ENCODE results near the gene TENM3.

TENM3 gene

DNA sequence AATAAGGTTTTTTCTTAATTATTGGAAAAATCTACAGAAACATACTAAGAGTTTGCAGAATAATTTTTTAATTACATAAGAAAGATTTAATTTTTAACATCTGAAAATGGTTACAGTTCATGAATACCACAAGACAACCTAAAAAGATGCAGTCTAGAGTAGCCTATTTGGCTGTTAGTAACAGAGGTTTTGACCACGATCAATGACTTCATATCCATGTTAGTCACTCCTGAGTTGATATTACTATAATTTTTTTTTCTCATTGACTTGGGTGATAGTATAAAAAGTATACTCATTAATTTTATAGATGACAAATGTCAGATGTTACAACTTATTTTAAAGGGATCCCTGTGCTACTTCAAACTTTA, 401.5 kb downstream of the TENM3 start:
- DNase-seq, result no peak

DNA sequence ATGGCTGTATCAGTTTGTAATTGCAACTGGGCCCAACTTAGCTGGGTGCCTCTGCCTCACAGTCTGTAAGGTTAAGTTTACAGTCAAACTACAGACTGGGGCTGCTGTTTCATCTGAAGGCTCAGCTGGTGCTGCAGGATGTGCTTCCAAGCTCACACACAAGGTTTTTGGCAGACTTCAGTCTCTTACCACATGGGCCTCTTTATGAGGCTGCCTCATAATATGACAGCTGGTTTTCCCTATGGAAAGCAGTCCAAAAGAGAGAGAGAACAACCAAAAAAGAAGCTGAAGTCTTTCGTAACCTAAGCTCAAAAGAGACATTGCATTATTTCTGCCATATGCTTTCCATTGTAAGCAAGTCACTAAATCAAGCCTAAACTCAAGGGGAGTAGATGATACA, 402.3 kb downstream of the TENM3 start:
- DNase-seq, result no peak

DNA sequence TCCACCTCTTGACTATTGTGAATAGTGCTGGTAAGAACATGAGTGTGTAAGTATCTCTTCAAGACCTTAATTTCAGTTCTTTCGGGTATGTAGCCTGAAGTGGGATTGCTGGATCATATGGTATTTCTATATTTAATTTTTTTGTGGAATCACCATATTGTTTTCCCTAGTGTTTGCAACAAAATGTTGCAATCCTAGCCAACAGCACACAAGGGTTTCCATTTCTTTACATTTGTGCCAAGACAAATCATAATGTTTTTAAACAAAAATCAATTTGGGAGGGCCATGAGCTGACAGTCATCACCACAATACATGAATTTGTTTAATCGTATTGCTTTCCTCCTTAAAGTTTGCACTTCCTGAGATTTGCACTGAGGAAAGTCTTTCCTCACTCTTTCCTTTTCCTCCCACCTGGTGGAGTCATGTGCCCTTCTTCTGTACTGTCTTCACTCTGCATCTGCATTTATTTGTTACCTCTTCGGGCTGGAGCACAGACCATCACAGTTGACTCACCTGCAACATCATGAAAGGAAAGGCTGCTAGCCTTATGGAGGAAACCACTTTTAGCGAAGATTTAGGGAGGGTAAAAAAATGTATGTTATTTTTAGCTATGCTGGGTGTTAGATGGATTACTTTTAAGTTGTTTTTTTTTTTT, 404.6 kb downstream of the TENM3 start:
- no peak for DNase-seq

DNA sequence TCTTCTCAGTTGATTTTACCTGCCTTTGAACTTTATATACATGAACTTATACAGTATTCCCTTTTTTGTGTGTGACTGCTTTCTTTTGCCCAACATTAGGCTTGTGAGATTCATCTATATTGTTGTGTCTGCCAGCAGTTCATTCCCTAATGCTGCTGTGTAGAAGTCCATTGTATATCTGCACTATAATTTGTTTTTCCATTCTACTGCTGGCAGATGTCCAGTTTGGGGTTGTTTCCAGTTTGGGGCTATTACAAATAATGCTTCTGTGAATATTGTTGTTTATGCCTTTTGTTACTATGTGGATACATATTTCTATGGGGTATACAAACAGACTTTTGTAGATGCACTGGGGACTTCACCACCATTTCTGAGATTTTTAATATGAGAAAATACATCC, 405.6 kb downstream of the TENM3 start:
- no peak for DNase-seq

DNA sequence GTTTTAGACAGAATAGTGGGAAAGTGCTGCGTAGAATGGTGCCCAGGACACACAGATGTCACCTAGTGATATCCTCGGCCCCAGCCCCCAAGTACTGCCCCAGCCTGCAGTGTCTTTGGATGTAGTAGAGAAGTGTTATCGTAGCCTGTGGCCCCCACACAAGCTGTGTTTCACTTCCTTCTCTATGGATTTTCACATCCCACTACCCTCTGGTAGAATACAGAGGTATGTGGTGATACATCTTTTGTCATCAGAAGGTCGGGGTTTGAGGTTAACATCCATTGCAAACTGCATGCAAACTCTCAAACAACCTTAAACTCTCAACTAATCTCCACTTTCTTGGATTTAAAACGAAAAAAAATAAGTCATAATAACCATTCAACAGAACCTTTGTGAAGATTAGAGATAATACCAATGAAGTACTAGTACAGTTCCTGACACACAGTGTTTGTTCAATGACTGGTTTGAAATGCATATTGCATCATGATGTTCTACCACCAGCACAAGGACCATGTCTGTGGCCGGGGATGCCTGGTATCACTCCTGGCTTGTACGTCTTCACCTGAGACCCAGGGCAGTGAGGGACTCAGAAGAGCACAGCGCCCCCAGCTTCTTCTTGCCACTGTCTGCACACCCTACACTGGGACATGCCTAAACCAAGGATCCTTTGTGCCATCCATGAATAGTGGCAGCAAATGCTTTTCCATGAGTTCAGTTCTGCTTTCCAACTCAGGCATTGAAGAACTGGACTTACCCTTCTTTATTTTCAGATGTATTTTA, 406.7 kb downstream of the TENM3 start:
- DNase-seq, result no peak

DNA sequence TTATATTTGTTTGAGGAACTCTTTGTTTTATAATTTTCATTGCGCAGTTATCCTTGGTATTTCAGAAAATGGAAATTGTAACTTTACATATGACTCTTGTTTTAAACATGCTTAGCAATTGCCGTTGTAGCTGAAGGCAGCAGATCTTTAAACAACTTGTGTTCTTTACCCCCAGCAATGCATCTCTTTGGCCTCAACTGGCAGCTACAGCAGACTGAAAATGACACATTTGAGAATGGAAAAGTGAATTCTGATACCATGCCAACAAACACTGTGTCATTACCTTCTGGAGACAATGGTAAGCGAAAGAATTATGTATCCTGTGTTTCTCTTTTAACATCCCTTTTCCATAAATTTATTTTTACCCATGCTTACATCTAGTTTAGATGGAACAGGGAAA, 410.4 kb downstream of the TENM3 start:
- DNase-seq, result no peak

DNA sequence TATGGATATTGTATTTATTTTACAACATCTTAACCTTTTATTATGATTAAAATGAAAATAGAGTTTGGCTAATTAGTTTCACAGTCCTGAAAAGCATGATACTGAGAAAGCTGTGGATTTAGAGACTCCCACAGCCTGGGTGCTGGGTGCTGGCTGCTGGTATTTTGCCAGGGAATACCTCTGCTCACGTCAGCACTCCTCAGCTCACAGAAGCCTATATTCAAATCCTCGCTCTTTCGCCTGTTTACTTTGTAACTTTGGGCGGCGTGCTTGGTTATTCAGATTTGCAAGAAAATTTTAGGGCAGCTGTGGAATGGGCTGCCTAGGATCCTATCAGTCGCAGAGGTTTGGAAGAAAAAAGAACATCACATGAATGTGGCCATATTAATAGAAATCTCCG, 412.1 kb downstream of the TENM3 start:
- no peak for DNase-seq

DNA sequence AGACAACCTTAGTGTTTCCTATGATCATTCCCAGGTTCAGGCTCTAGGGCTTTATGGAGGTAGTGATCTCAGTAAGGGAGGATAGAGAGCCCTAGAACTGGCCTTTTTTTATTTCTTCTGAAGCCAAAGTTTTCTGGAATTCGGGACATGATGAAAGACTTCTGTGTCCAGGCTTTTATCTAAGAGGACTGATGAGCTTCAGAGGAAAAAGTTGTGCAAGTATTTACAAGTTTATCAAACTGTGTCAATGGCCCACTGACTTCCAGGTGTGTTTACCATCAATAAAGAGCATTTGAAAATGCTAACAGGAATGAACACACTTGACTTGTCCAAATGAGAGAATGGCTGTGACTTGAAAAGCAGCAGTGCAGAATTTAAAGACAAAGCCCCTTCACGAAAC, 419.3 kb downstream of the TENM3 start:
- DNase-seq, result no peak

DNA sequence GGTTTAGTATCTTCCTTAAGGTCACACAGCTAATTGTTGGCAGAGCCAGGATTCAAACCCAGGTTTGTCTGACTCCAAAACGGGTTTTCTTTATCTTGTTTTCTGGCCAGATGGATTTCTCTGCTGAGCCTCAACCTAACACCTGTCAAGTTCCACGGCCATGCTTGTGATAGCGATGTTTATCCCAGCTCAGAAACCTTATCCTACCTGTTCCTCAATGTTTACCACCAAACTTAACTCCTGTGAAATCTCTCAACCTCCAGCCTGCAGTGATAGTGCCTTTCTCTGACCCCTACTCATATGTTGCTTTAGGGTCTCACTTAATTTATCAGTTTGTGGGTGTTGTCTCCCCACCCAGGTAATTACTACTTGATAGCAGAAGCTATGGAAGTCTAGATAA, 428.0 kb downstream of the TENM3 start:
- no peak for DNase-seq

DNA sequence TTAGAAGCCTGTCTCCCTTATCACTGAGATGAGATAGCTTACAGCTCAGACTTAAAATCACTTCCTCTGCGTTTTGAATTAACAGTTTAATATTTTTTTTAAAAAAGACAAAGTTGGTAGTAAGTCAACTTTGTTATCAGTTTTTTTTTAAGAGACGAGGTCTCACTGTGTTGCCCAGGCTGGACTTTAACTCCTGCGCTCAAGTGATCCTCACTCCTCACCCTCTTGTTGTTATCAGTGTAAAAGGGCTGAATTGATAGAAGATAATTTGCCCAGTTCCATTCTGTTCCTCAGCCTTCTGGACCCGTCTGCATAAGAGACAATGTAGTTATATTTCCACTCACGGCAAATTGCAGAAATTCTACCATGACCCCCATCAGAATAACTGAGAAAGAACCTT, 428.5 kb downstream of the TENM3 start:
- DNase-seq, result no peak

DNA sequence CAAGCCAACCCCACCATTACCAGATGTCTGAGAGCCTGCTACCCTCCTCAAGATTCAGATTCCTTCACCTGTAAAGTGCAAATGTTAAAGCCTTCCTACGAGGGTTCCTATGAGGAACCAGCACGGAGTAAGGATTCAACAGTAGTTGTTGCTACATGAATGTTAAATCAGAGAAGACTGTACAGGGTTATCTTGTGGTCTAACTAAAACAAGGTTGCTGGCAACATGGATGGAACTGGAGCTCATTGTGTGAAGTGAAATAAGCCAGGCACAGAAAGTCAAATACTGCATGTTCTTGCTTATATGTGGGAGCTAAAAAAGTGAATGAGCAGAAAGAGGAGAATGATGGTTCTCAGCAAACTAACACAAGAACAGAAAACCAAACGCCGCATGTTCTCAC, 435.4 kb downstream of the TENM3 start:
- DNase-seq, result no peak

DNA sequence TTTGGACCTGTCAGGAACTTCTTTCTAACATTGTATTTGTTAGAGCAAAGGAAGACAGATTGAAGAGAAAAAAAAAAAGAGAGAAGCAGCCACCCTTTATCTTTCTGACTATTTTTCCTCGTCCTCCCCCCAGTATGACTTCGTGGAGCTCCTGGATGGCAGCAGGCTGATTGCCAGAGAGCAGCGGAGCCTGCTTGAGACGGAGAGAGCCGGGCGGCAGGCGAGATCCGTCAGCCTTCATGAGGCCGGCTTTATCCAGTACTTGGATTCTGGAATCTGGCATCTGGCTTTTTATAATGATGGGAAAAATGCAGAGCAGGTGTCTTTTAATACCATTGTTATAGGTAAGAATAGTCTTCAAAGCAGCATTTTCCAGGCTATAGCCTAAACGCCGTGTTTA, 436.3 kb downstream of the TENM3 start:
- DNase-seq, result no peak

DNA sequence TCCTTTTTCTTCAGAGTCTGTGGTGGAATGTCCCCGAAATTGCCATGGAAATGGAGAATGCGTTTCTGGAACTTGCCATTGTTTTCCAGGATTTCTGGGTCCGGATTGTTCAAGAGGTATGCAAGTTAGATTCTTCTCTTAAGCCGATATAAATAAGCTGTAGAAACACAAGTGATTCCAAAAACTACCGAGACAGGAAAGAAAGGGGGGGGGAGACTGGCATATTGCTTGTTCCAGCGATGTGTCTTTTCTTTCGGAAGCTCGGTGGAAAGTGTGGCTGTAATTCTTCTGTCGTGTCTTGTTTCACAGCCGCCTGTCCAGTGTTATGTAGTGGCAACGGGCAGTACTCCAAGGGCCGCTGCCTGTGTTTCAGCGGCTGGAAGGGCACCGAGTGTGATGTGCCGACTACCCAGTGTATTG, 437.0 kb downstream of the TENM3 start:
- DNase-seq, result no peak

DNA sequence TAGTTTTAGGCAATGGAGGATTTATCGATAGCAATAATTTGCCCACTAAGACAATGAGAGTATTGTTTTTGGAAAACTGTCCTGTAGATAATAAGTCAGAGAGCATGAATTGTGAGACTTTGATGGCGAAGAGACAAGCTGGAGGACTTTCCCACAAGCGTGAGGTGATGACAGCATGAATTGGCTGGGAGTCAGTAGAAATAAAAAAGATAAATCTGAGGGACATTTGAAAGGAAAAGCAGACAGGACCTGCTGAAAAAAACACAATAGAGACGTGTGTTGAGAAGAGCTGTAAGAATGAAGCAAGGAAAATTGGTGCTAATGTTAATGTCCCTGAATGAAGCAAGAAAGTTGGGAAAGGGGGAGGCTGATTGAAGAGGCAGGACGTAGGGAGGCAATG, 440.5 kb downstream of the TENM3 start:
- no peak for DNase-seq

DNA sequence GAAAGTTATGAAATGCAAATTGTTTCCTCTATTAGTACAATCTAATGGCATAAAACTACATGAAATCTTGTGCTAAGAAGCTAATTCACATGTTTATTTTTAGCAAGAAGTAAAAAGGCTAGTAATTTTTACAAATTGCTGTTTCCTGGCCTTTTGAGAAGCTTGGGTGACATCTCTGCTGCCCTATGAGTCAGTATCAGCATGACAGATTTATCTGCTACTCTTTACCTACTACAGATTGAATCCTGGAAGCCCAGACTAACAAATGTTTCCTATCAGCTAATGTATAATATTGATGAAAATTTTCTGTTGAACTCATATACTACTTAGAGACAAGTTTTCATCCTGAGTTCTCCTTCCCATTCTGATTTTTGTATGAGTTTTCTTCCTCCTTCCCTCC, 441.6 kb downstream of the TENM3 start:
- DNase-seq, result no peak

DNA sequence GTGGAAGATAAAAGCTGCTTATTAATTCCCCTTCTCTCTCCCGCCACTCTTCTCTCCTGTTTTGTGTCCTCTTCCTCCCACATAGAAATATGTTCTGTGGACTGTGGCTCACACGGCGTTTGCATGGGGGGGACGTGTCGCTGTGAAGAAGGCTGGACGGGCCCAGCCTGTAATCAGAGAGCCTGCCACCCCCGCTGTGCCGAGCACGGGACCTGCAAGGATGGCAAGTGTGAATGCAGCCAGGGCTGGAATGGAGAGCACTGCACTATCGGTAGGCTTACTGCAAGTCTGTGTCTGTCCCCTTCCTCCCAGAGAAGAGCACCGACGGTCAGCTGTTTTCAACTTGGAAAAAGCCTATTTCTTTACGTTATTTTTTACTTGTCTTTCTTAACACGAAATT, 444.9 kb downstream of the TENM3 start:
- no peak for DNase-seq

DNA sequence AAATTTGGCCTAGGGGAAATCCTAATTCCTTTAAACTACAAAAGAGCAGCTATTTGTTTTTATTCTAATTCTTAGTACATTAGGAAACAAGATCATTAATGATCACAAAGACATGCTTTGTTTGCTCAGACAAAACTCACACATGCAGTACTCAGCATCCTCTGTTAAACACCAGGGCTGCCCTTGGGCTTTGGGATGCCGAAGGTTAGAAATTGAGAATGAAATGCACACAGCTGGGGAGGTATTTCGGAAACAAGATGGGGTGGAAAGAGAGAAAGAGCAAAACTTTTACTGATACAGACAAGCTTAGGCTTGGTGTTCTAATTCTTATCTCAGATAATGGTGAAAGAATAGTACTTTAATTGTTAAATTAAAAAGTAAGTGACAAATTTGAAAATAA, 451.3 kb downstream of the TENM3 start:
- no peak for DNase-seq

DNA sequence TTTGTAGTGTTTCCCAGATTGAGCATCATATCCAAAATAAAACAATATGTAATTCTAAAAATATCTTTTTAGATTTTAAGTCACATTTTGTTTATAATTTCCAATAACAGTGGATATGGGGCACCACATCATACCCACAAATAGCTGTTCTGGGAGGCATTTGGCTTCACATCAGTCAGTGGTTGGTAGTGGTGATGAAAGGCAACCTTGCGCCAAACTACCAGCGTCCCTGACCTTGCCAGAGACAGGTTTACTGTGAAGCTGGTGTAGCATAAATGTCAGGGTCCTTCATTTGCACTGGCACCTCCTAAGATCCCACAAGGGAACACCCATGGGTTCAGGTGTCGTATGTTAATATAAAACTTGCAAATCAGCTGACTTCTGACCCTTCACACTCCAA, 451.8 kb downstream of the TENM3 start:
- no peak for DNase-seq

DNA sequence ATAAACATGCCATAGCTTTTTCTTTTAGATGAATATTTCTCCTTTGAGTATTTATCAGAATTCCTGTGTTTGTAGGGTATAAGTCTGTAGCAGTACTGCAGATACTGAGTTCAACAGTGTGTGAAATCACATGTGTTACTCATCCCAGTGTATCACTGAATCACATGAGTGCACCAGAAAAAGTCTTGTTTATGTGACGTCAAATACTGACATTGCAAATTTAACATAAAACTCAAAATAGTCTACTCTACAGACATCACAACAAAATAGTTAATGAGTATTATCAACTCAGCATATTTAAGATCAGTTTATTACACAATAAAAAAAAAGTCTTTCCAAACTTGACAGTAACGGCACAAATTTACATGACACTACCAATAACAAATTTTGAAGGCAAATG, 452.6 kb downstream of the TENM3 start:
- no peak for DNase-seq

DNA sequence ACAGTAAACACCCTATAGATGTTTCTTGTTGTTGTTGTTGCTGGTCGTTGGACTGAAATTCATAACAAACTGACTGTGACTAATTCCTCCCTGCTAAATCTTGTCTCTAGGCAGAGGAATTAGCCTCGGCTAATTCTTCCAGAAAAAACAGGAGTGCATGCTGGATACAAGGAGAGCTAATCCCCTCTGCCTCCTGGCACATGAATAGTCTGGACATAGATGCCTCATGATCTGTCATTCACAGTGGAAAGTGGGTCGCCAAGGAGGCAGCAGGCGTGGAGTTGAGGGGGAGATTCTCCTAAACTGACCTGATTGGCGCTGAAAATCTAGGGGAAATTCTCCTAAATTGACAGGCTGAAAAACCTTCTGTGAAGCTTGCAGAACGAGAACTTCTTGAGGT, 453.9 kb downstream of the TENM3 start:
- DNase-seq, result no peak

DNA sequence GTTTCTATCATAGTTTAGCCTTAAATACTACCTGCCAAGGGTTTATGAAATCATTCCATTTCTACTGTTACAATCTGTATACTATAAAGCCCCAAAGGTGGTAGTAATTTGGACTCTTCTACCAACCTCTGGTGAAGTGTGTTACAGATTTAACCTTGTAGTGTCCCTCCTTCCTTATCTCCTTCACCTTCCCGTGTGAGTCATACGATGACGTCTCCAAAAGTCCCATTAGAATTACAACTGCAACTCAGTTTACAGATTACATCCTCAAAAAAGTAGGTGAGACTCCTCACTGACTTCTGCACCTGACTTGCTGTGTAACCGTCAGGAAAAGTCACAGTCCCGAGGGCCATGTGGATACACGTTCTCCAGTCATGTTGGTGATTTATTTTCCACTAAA, 455.0 kb downstream of the TENM3 start:
- no peak for DNase-seq

DNA sequence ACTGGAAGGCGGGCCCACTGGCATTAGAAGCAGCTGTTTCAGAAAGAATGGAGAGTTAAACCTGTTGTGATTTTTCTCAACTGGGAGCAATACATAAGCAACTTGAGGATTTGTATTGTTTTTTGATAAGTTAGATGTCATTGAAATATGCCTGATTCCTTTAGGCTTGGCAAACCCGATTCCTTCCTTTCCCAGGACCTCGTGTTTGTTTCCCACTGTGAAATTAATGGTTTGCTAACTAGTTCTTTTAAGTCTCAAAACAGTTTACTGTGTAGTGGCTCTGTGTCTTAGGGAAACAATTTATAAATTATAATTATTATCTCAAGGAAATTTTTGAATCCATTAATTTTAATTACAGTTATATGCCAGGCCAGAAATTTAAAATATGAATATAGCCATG, 456.0 kb downstream of the TENM3 start:
- no peak for DNase-seq

DNA sequence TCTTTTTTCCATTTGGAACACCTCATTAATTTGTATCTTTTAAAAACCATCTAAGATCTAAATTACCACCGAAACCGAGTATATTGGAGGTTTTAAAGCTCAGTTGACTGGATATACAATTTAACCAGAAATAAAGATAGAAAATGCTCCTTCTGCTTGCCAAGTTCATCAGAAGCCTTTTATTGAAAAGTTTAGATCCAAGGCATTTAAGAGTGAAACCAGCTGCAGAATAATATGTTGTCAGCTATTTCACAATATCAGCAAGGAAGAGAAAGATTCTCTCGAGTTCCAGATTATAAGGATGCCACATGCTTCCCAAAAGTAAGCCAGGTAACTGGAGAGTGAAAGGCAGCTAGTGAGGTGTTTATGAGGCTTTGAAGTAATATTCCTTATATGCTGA, 456.6 kb downstream of the TENM3 start:
- DNase-seq, result no peak

DNA sequence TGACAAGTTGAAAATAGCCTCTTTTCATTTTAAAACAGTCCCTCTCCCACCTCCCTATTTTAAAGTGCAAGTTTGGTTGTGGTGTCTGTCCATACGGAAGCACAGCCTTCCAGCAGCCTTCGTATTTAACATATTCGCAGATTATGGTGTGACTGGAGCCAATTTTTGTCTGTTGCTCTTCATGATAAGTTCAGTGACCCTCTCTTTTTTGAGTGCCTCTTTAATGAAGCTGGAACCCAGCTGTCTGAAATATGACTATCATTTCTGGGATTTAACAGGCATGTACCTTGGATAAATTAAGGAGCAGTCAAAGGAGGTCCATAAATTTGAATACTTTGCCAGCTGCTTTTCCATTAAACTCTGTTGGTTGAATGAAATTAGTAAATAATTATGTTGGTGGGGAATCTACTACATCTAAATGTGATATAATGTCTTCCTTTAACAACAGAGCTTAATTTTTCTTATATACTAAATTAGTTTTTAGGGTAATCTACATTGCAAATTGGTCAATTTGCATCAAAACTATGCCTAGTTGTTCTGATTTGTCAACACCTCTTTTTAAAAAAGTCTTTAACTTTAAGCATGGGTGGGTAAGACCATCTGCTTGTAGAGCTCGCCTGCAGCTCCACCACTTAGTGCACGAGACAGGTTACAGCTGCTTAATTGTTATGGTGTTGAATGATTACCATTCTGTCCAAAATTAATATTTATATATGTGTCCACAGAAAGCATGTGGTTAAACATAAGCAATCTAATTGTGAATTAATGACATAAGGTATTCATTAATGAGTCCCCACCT, 457.4 kb downstream of the TENM3 start:
- DNase-seq, result no peak

Data from activated CD4-positive, alpha-beta T cell treated with anti-CD3 and anti-CD28 coated beads, Interleukin-2, amount 50 U/mL, for 16 hours (primary cell).